ENCODE data around the gene SLC43A1. TPM values are rescaled to one million over a fixed set of nuclear protein-coding genes. Genes with fewer than 3 reads are reported as not detected.
A peak's percentile ranks its signal among the peaks of the same experiment; 100 is the strongest.

SLC43A1 gene
- total RNA-seq, 6 donors from 2014 or later = 7.1 to 72.3 (median 13.9) TPM

DNA sequence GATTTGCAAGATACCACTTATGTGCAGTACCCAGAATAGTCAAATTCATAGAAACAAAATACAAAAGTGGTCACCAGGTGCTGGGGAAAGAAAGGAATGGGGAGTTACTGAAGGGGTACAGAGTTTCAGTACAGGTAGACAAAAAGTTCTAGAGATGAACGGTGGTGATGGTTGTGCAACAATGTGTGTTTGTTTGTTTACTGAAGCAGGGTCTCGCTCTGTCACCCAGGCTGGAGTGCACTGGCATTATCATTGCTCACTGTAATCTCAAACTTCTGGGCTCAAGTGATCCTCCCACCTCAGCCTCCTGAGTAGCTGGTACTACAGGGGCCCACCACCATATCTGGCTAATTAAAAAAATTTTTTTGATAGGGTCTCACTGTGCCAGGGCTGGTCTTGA is 39.9 kb upstream of the SLC43A1 start:
- Histone ChIP-seq H3K9me3 (no peaks in the 10 kb centered on the region), H3K36me3 (peaks cover 34 to 98% (median 89%) of the 10 kb centered on the region in 4 donors), H3K4me3 (no peak overlapping the region), H3K27ac (no peak overlapping the region), H3K27me3 (no peaks in the 10 kb centered on the region), H3K4me1 (no peaks in the 10 kb centered on the region)
- TF ChIP-seq, protein P1, sequence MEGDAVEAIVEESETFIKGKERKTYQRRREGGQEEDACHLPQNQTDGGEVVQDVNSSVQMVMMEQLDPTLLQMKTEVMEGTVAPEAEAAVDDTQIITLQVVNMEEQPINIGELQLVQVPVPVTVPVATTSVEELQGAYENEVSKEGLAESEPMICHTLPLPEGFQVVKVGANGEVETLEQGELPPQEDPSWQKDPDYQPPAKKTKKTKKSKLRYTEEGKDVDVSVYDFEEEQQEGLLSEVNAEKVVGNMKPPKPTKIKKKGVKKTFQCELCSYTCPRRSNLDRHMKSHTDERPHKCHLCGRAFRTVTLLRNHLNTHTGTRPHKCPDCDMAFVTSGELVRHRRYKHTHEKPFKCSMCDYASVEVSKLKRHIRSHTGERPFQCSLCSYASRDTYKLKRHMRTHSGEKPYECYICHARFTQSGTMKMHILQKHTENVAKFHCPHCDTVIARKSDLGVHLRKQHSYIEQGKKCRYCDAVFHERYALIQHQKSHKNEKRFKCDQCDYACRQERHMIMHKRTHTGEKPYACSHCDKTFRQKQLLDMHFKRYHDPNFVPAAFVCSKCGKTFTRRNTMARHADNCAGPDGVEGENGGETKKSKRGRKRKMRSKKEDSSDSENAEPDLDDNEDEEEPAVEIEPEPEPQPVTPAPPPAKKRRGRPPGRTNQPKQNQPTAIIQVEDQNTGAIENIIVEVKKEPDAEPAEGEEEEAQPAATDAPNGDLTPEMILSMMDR (IDR thresholded peaks at IDR 0.05) = no peak
- TF ChIP-seq EP300 (IDR thresholded peaks at IDR 0.05) (no peak), POLR2AphosphoS5 (IDR thresholded peaks at IDR 0.05) (no peak)
- DNase-seq (no peak), ATAC-seq (ENCODE audit: low FRiP score in 2 of 2) (no peak)
- WGBS, 2 donors = 85 to 93% methylated on average over 2 of the region's 2 CpGs

DNA sequence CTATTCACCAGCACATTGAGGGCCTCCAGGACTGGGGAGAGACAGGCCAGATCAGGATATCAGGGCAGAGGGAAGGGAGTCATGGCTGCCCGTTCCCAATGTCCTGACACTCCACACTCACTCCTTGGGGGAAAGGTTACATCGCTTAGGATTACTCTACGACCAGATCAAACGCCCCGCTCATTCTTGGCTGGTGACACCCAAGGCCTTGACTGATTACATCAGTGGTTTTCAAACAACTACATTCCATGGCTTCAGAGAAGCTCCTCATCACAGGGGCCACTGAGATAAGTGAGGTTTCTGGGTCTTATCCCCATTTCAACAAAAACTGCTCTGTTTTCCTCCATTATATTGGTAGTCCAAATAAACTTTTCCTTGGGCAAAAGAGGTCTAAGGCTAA is 37.0 kb upstream of the SLC43A1 start:
- Histone ChIP-seq H3K27ac (no peak overlapping the region), H3K4me1 (no peaks in the 10 kb centered on the region), H3K9me3 (no peaks in the 10 kb centered on the region), H3K36me3 (peaks cover 37 to 100% (median 92%) of the 10 kb centered on the region in 4 donors), H3K27me3 (no peaks in the 10 kb centered on the region), H3K4me3 (no peak overlapping the region)
- WGBS, 2 donors = 75 to 97% methylated on average over 5 of the region's 5 CpGs
- no peak for ATAC-seq (ENCODE audit: low FRiP score in 2 of 2)
- TF ChIP-seq, protein P1 (IDR thresholded peaks at IDR 0.05) = no peak
- TF ChIP-seq POLR2A (IDR thresholded peaks at IDR 0.05) (no peak), EP300 (IDR thresholded peaks at IDR 0.05) (no peak), POLR2AphosphoS5 (IDR thresholded peaks at IDR 0.05) (no peak)
- no peak for DNase-seq

DNA sequence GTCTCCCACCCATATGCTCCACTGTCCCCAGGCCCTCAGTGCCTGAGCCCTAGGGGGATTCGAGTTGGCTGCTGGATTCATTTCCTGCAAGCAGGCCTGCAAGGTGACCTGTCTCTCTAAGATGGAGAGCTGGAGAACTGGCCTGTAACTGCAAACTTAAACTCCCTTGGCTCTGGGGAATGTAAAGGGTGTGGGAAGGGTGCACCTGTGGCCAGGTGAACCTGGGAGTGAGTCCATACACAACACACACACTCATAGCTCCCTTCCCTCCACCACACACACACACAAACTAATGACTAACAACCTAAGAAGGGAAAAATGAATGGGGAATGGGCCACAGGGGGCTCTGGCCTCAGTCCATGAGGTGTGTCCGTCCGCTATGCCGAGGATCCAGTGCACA is 36.4 kb upstream of the SLC43A1 start:
- Histone ChIP-seq H3K9me3 (no peaks in the 10 kb centered on the region), H3K27ac (no peak overlapping the region), H3K4me1 (no peaks in the 10 kb centered on the region), H3K27me3 (no peaks in the 10 kb centered on the region), H3K36me3 (peaks cover 37 to 99% (median 87%) of the 10 kb centered on the region in 4 donors), H3K4me3 (no peak overlapping the region)
- WGBS, 2 donors = 94 to 97% methylated on average over 4 of the region's 4 CpGs
- TF ChIP-seq, protein P1 (IDR thresholded peaks at IDR 0.05) = no peak
- TF ChIP-seq EP300 (IDR thresholded peaks at IDR 0.05) (no peak), POLR2AphosphoS5 (IDR thresholded peaks at IDR 0.05) (no peak), POLR2A (IDR thresholded peaks at IDR 0.05) (no peak)
- ATAC-seq (ENCODE audit: low FRiP score in 2 of 2) (no peak), DNase-seq (no peak)

DNA sequence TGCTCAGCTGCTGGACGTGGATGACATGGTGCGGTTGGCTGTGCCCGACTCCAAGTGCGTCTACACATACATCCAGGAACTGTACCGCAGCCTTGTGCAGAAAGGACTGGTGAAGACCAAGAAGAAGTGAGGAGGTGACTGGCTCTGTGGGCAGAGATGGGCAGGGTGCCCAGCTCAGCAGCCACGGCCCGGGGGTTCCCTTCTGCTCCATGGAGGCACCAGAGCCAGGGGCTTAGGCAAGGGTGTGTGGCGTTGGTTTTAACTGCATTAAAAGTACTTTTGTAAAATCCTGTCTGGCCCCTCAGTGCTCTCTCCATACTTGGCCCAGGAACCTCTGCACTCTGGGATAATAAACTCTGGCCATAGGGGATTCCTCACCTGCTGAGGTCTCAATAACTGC is 34.5 kb upstream of the SLC43A1 start:
- Histone ChIP-seq H3K9me3 (no peaks in the 10 kb centered on the region), H3K4me3 (no peak overlapping the region), H3K27me3 (no peaks in the 10 kb centered on the region), H3K27ac (no peak overlapping the region), H3K36me3 (peaks cover 37 to 90% (median 76%) of the 10 kb centered on the region in 4 donors), H3K4me1 (no peaks in the 10 kb centered on the region)
- DNase-seq = peak in 1 of 2 donors; percentile 56
- TF ChIP-seq EP300 (IDR thresholded peaks at IDR 0.05) = no peak
- TF ChIP-seq POLR2AphosphoS5 (IDR thresholded peaks at IDR 0.05) = no peak
- TF ChIP-seq POLR2A (IDR thresholded peaks at IDR 0.05) = no peak
- TF ChIP-seq, protein P1 (IDR thresholded peaks at IDR 0.05) = no peak
- WGBS, 2 donors = 84 to 96% methylated on average over 8 of the region's 8 CpGs
- no peak for ATAC-seq (ENCODE audit: low FRiP score in 2 of 2)

DNA sequence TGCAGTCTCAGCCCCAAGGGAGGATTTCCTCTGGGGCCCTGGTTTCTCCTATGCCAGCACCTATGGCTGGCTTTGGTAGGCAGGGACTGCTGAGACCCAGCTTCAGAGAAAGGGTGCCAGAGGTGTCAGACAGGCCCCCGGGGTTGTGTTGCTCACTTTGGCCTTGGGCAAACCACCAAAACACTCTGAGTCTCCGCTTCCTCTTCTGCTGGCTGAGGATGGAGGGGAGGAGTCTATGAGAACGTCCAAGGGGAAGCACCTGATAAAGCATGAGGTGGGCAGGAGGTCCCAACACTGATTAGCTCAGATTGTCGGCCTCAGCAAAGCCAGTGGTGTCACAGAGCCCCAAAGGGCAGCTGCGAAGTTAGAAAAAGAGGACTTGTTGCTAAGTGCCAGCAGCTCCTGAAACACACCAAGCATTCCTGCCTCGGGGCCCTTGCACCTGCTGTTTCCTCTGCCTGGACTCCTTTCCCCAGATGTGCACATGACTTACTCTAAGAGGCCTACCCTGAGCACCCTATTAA is 32.4 kb upstream of the SLC43A1 start:
- TF ChIP-seq POLR2AphosphoS5 (IDR thresholded peaks at IDR 0.05) (no peak), EP300 (IDR thresholded peaks at IDR 0.05) (no peak), POLR2A (IDR thresholded peaks at IDR 0.05) (no peak)
- TF ChIP-seq, protein P1 (IDR thresholded peaks at IDR 0.05) = no peak
- ATAC-seq (ENCODE audit: low FRiP score in 2 of 2) (no peak), DNase-seq (no peak)
- H3K4me3 ChIP-seq = no peak overlapping the region
- WGBS, 2 donors = 26 to 47% methylated on average over 4 to 6 of the region's 6 CpGs
- no peaks in the 10 kb centered on the region for H3K4me1 ChIP-seq
- H3K27me3 ChIP-seq = no peaks in the 10 kb centered on the region
- peaks cover 28 to 69% (median 56%) of the 10 kb centered on the region in 4 donors for H3K36me3 ChIP-seq
- no peaks in the 10 kb centered on the region for H3K9me3 ChIP-seq
- H3K27ac ChIP-seq = no peak overlapping the region
